Osteoblast (primary cell): ENCODE results near the gene GJB5. TPM values are rescaled to one million over a fixed set of nuclear protein-coding genes. Genes with fewer than 3 reads are reported as not detected.

Experiments
- DNase-seq: peaks from one replicate; pipeline ENCODE4 v3.0.0; 2011; ENCODE audit warnings: low spot score, mixed read lengths; ENCODE audit not compliant: insufficient read length; ENCODE audit errors: missing footprints
- H2AFZ ChIP-seq: 2 replicates; pipeline ENCODE4 v1.6.0; 2011; ENCODE audit warnings: mild to moderate bottlenecking, low read length
- H3K27ac ChIP-seq: 2 replicates; pipeline ENCODE4 v1.5.1; 2011; ENCODE audit warnings: mild to moderate bottlenecking, low read depth, low read length, moderate library complexity
- H3K27me3 ChIP-seq: 2 replicates; pipeline ENCODE4 v1.6.0; 2012; ENCODE audit warnings: mild to moderate bottlenecking, control low read depth, inconsistent platforms, low read length, moderate library complexity; ENCODE audit not compliant: insufficient read depth
- H3K36me3 ChIP-seq: 2 replicates; pipeline ENCODE4 v1.5.1; 2011; ENCODE audit warnings: mild to moderate bottlenecking, low read length, control low read depth, moderate library complexity; ENCODE audit not compliant: insufficient read depth
- H3K4me1 ChIP-seq: 2 replicates; pipeline ENCODE4 v1.5.1; 2011; ENCODE audit warnings: mild to moderate bottlenecking, low read length, control low read depth, moderate library complexity; ENCODE audit not compliant: insufficient read depth
- H3K4me2 ChIP-seq: 2 replicates; pipeline ENCODE4 v1.6.0; 2011; ENCODE audit warnings: mild to moderate bottlenecking, low read length; ENCODE audit not compliant: insufficient read depth
- H3K4me3 ChIP-seq: fragments of 200-600 bp; sonication (generic); 3 replicates; pipeline ENCODE4 v1.5.1; 2012; ENCODE audit warnings: mild to moderate bottlenecking, low read length, inconsistent platforms; ENCODE audit not compliant: insufficient read depth
- H3K79me2 ChIP-seq: 2 replicates; pipeline ENCODE4 v1.6.0; 2012; ENCODE audit warnings: mild to moderate bottlenecking, low read length, control low read depth, inconsistent platforms; ENCODE audit not compliant: insufficient read depth
- H3K9me3 ChIP-seq: 2 replicates; pipeline ENCODE4 v1.5.1; 2011; ENCODE audit warnings: low read depth, low read length, control low read depth
- H4K20me1 ChIP-seq: 2 replicates; pipeline ENCODE4 v1.6.0; 2012; ENCODE audit warnings: mild to moderate bottlenecking, low read length, control low read depth; ENCODE audit not compliant: insufficient read depth
- CTCF ChIP-seq: IDR thresholded peaks from 2 replicates; pipeline ENCODE4 v1.5.1; 2011; ENCODE audit warnings: mild to moderate bottlenecking, low read depth, low read length, moderate library complexity; ENCODE audit errors: extremely low read depth
- total RNA-seq: library from RNA; depleted of rRNA; stranded (reverse); fragments of >200 nt; gene quantifications from 2 replicates; pipeline ENCODE4 v1.2.3, GENCODE V29; 2012

The GJB5 gene
- total RNA-seq, 1 donor: not detected

GRCh38 chr1:34779005-34779404 is 24.2 kb downstream of the GJB5 start:
- Histone ChIP-seq H3K36me3 (no peaks in the 10 kb centered on the region), H4K20me1 (no peaks in the 10 kb centered on the region), H3K27me3 (peaks cover 62% of the 10 kb centered on the region), H3K27ac (no peak overlapping the region), H3K4me2 (no peak overlapping the region), H3K79me2 (no peaks in the 10 kb centered on the region), H3K4me1 (no peaks in the 10 kb centered on the region), H3K9me3 (no peaks in the 10 kb centered on the region), H2AFZ (no peak overlapping the region), H3K4me3 (no peak overlapping the region)
- DNase-seq: no peak
- TF ChIP-seq CTCF: no peak

GRCh38 chr1:34779526-34779925 is 24.7 kb downstream of the GJB5 start:
- Histone ChIP-seq H3K27me3 (peaks cover 62% of the 10 kb centered on the region), H3K4me1 (no peaks in the 10 kb centered on the region), H3K4me3 (no peak overlapping the region), H3K36me3 (no peaks in the 10 kb centered on the region), H3K27ac (no peak overlapping the region), H2AFZ (no peak overlapping the region), H3K9me3 (no peaks in the 10 kb centered on the region), H3K79me2 (no peaks in the 10 kb centered on the region), H3K4me2 (no peak overlapping the region), H4K20me1 (no peaks in the 10 kb centered on the region)
- no peak for DNase-seq
- TF ChIP-seq CTCF: no peak

GRCh38 chr1:34779962-34780361 is 25.1 kb downstream of the GJB5 start:
- TF ChIP-seq CTCF: no peak
- H3K4me3 ChIP-seq: no peak overlapping the region
- no peaks in the 10 kb centered on the region for H3K79me2 ChIP-seq
- no peaks in the 10 kb centered on the region for H3K36me3 ChIP-seq
- no peak overlapping the region for H2AFZ ChIP-seq
- H3K9me3 ChIP-seq: no peaks in the 10 kb centered on the region
- H3K4me2 ChIP-seq: no peak overlapping the region
- H4K20me1 ChIP-seq: no peaks in the 10 kb centered on the region
- H3K27ac ChIP-seq: no peak overlapping the region
- DNase-seq: peak; percentile 48
- H3K4me1 ChIP-seq: no peaks in the 10 kb centered on the region
- H3K27me3 ChIP-seq: peaks cover 58% of the 10 kb centered on the region

GRCh38 chr1:34780528-34780927 is 25.7 kb downstream of the GJB5 start:
- no peaks in the 10 kb centered on the region for H3K36me3 ChIP-seq
- no peak for TF ChIP-seq CTCF
- H3K27me3 ChIP-seq: peaks cover 55% of the 10 kb centered on the region
- no peaks in the 10 kb centered on the region for H4K20me1 ChIP-seq
- H3K27ac ChIP-seq: no peak overlapping the region
- H3K9me3 ChIP-seq: no peaks in the 10 kb centered on the region
- H3K4me2 ChIP-seq: no peak overlapping the region
- no peaks in the 10 kb centered on the region for H3K4me1 ChIP-seq
- no peak overlapping the region for H3K4me3 ChIP-seq
- no peaks in the 10 kb centered on the region for H3K79me2 ChIP-seq
- H2AFZ ChIP-seq: no peak overlapping the region
- no peak for DNase-seq
